ENCODE data around the gene MTHFSD.

Gene MTHFSD

DNA sequence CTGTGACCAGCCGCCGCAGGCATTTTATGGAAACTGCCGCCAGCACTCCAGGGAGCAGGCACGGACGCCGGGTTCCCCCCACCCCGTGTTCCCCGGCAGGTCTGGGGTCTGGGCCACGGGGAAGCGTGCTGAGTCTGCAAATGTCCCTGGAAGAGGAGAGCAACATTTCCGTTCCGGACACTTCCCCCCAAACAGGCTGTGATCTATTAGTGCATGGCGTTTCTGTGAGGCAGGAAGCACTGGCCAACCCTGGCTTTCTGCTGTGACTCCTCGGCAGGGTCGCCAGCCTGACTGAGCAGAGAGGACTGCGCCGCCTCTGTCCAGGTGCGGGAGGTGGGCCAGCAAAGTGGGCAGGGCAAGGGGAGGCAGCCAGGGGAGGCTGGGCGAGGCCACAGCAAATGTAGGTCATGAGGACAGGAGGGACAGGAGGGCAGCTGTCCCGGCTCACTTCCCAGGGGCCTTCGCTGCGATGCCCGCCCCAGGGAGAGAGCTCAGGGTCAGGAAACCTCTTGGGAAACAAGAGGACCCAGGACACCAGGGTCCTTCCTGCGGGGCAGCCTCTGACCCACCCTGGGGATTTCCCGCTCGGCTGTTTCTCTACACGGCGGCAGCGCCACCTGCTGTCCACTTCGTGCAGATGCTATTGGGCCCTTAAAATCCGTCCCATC is 35.3 kb downstream of the MTHFSD start:
- H3F3A ChIP-seq (ENCODE audit: insufficient read depth, low read length): no peaks in the 10 kb centered on the region
- H3K9me2 ChIP-seq (replicated peaks; ENCODE audit: insufficient read depth, low read length): no peaks in the 10 kb centered on the region
- H3K4me3 ChIP-seq (ENCODE audit: low read length): no peak overlapping the region
- H3K79me2 ChIP-seq (ENCODE audit: low read length): no peaks in the 10 kb centered on the region
- peak; percentile 13 for DNase-seq
- no peak overlapping the region for H3K9ac ChIP-seq (ENCODE audit: low read length)
- no peak overlapping the region for H2AFZ ChIP-seq (ENCODE audit: low read length)
- H3K27me3 ChIP-seq (replicated peaks; ENCODE audit: insufficient read depth, low read length): peaks cover 75% of the 10 kb centered on the region
- H4K20me1 ChIP-seq (ENCODE audit: insufficient read depth, low read length): no peaks in the 10 kb centered on the region
- H3K4me1 ChIP-seq (ENCODE audit: low read length): no peaks in the 10 kb centered on the region
- no peak overlapping the region for H3K27ac ChIP-seq (ENCODE audit: low read length)
- no peak for TF ChIP-seq EZH2 (optimal IDR thresholded peaks at IDR 0.05; ENCODE audit: low read depth, low read length)
- TF ChIP-seq, protein P1, sequence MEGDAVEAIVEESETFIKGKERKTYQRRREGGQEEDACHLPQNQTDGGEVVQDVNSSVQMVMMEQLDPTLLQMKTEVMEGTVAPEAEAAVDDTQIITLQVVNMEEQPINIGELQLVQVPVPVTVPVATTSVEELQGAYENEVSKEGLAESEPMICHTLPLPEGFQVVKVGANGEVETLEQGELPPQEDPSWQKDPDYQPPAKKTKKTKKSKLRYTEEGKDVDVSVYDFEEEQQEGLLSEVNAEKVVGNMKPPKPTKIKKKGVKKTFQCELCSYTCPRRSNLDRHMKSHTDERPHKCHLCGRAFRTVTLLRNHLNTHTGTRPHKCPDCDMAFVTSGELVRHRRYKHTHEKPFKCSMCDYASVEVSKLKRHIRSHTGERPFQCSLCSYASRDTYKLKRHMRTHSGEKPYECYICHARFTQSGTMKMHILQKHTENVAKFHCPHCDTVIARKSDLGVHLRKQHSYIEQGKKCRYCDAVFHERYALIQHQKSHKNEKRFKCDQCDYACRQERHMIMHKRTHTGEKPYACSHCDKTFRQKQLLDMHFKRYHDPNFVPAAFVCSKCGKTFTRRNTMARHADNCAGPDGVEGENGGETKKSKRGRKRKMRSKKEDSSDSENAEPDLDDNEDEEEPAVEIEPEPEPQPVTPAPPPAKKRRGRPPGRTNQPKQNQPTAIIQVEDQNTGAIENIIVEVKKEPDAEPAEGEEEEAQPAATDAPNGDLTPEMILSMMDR (IDR thresholded peaks at IDR 0.05; ENCODE audit: low read length): peak; percentile 58
- TF ChIP-seq EZH2phosphoT487 (IDR thresholded peaks at IDR 0.05; ENCODE audit: low read length): no peak
- H3K9me3 ChIP-seq (replicated peaks; ENCODE audit: insufficient read depth, low read length): no peaks in the 10 kb centered on the region
- H3K4me2 ChIP-seq (ENCODE audit: low read depth, low read length): peak overlapping the region; percentile 37; the same call in 1 of the 2 replicates
- no peaks in the 10 kb centered on the region for H3K36me3 ChIP-seq (replicated peaks; ENCODE audit: insufficient read depth, low read length)

DNA sequence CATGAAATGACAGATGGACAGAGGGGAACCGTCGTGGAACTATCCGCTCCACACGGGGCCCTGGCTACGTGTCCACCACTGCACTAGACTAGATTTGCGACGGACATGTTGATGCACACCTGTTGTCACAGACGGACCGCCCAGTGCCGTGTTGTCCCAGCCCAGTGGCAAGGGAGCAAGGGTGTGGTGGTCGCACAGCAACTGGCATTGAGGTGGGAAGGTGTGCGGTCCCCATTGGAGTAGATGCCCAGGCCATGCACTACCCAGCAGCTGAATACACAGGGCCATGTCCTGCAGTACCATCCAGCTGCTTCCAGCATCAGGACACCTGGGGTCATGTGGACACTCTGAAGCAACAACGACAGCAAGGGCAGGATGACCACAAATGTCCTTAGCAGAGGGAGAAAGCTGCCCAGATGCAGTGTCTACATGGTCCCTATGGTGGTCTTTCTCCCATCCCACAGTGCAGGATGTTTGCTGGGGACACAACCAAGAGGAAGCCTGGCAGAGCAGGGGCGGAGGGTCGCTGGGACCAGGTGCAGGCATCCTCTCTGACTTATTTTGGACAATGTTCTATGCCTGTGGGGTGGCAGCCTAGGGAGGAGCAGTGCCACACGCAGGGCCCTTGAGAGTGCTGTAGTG is 35.9 kb downstream of the MTHFSD start:
- Histone ChIP-seq H3K27me3 (replicated peaks; ENCODE audit: insufficient read depth, low read length) (peaks cover 77% of the 10 kb centered on the region), H2AFZ (ENCODE audit: low read length) (no peak overlapping the region), H3K4me3 (ENCODE audit: low read length) (no peak overlapping the region), H4K20me1 (ENCODE audit: insufficient read depth, low read length) (no peaks in the 10 kb centered on the region), H3K9ac (ENCODE audit: low read length) (no peak overlapping the region), H3F3A (ENCODE audit: insufficient read depth, low read length) (no peaks in the 10 kb centered on the region), H3K4me2 (ENCODE audit: low read depth, low read length) (no peak overlapping the region), H3K27ac (ENCODE audit: low read length) (no peak overlapping the region), H3K79me2 (ENCODE audit: low read length) (no peaks in the 10 kb centered on the region), H3K4me1 (ENCODE audit: low read length) (no peaks in the 10 kb centered on the region), H3K36me3 (replicated peaks; ENCODE audit: insufficient read depth, low read length) (no peaks in the 10 kb centered on the region), H3K9me2 (replicated peaks; ENCODE audit: insufficient read depth, low read length) (no peaks in the 10 kb centered on the region), H3K9me3 (replicated peaks; ENCODE audit: insufficient read depth, low read length) (no peaks in the 10 kb centered on the region)
- TF ChIP-seq EZH2 (optimal IDR thresholded peaks at IDR 0.05; ENCODE audit: low read depth, low read length) (no peak), EZH2phosphoT487 (IDR thresholded peaks at IDR 0.05; ENCODE audit: low read length) (no peak)
- TF ChIP-seq, protein P1 (IDR thresholded peaks at IDR 0.05; ENCODE audit: low read length): no peak
- no peak for DNase-seq

DNA sequence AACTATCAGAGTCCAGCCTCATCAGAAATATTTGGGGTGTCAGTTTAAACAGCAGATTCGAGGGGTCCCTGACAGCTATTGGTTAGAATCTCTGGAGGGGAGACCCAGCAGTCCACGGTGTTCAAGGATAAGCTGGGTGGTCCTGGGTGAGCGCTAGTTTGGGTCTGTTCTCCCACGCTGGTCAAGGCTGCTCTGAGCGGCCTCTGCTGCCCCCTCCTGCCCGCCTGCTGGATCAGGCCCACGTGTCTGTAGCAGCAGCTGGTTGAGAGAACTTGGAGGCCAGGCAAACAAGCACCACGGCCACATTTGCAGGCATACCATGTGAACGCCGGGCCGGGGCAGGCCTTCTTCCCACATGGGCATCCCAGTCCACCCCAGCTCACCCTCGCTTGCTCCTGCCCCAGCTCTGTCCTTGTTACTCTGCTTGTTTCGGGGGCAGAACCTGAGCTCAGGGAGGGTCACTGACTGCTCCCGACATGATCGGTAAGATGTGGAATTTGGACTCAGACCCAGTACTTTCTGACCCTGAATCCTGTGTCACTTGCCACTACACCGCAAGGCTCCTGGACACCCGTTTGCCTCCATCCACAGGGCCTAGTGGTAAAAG is 37.3 kb downstream of the MTHFSD start:
- H2AFZ ChIP-seq (ENCODE audit: low read length): no peak overlapping the region
- peaks cover 76% of the 10 kb centered on the region for H3K27me3 ChIP-seq (replicated peaks; ENCODE audit: insufficient read depth, low read length)
- peak; percentile 8 for DNase-seq

More for the DNA sequence above, 37.3 kb downstream of the MTHFSD start:
- no peaks in the 10 kb centered on the region for H4K20me1 ChIP-seq (ENCODE audit: insufficient read depth, low read length)
- no peaks in the 10 kb centered on the region for H3K36me3 ChIP-seq (replicated peaks; ENCODE audit: insufficient read depth, low read length)
- no peaks in the 10 kb centered on the region for H3K9me3 ChIP-seq (replicated peaks; ENCODE audit: insufficient read depth, low read length)
- no peak overlapping the region for H3K9ac ChIP-seq (ENCODE audit: low read length)
- H3K9me2 ChIP-seq (replicated peaks; ENCODE audit: insufficient read depth, low read length): no peaks in the 10 kb centered on the region
- H3F3A ChIP-seq (ENCODE audit: insufficient read depth, low read length): no peaks in the 10 kb centered on the region
- no peak overlapping the region for H3K27ac ChIP-seq (ENCODE audit: low read length)
- H3K4me3 ChIP-seq (ENCODE audit: low read length): no peak overlapping the region
- H3K79me2 ChIP-seq (ENCODE audit: low read length): no peaks in the 10 kb centered on the region
- no peaks in the 10 kb centered on the region for H3K4me1 ChIP-seq (ENCODE audit: low read length)
- no peak overlapping the region for H3K4me2 ChIP-seq (ENCODE audit: low read depth, low read length)
- no peak for TF ChIP-seq EZH2 (optimal IDR thresholded peaks at IDR 0.05; ENCODE audit: low read depth, low read length)
- TF ChIP-seq, protein P1 (IDR thresholded peaks at IDR 0.05; ENCODE audit: low read length): peak; percentile 35

Data from MM.1S (cell line).